ENCODE results near the gene CTR9. TPM values are rescaled to one million over a fixed set of nuclear protein-coding genes. Genes with fewer than 3 reads are reported as not detected.

The CTR9 gene
- 10 to 100 TPM; 25.1 to 25.4 TPM for total RNA-seq
- long read RNA-seq, donor 1, full-length matches to known transcripts: 4 of 15 reads
- long read RNA-seq, donor 1, partial matches to known transcripts: 8 of 15 reads
- long read RNA-seq, donor 1, other reads (novel, unspliced or antisense): 3 of 15 reads
- long read RNA-seq, donor 2, partial matches to known transcripts: 28 of 32 reads
- long read RNA-seq, donor 2, other reads (novel, unspliced or antisense): 4 of 32 reads

GRCh38 chr11:10750838-10751580 lies at the start of gene CTR9:
Gene CTR9 (plus strand): TSS chr11:10751246. CDS start chr11:10751413, 167 bp downstream.
- intact Hi-C loops (cut with DNase I): no loop called here

GRCh38 chr11:10701982-10702381 lies 49.1 kb upstream of the CTR9 start:
- intact Hi-C loops (cut with DNase I): no loop called here
- no peak for DNase-seq (ENCODE audit: low spot score)

More at GRCh38 chr11:10750838-10751580, at the start of gene CTR9:
- DNase-seq (ENCODE audit: low spot score): peak; percentile 98

GRCh38 chr11:10708131-10708530 lies 42.9 kb upstream of the CTR9 start:
- no peak for DNase-seq (ENCODE audit: low spot score)
- intact Hi-C loops (cut with DNase I): no loop called here

DNA sequence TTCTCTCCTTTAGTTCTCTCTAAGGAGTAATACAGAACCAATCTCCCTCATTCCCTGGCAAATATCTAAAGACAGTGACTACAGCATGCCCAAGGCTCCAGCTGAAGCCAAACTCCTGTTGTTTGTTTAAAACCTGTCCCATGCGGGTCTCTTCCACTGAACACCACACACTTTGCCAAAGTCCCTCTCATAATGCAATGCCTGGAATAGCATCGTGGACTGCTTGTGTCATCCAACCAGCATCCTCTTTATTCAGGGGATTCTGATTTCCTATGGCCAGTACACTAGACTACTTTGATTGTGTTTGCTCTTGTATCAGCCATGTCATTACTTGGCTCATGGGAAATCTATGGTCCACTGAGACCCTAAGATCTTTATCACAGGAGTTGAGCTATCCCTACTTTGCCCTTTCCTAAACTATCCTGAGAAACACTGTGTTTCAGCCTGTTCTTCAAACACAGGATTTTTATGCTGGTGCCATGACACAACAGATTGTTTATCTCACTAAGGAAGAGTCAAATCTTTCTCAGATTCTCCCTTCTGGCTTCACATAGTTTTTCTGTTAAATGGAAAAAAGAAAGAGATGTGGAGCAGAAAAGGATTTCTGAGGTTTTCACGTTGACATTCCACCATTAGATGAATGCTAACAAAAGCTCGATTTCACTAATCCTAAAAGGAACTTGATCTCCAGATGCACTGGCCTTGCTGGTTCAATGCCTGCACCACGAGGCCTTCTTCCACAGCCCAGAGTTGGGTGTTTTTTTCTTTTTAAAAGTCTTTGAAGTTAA lies 41.6 kb upstream of the CTR9 start:
- no peak for DNase-seq (ENCODE audit: low spot score)
- intact Hi-C loops (cut with DNase I): no loop called here

GRCh38 chr11:10715571-10715970 lies 35.5 kb upstream of the CTR9 start:
- DNase-seq (ENCODE audit: low spot score): no peak
- intact Hi-C loops (cut with DNase I): no loop called here

DNA sequence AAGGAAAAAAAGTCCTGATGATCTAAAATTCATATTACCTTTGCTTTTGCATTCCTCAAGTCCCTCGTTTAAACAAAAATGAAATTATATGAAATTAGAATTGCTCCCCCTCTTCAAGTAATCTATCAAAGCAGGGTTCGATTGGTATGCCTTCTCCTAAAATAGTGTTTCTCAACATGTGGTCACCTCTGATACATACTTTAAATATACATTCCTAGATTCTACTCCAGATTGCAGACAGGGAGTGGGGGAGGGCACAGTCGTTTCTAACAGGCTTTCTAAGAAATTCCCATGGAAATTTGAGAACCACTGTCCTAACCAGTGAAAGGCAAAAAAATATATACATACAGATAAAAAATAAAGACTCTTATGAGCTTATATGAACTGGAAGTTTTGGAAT lies 34.9 kb upstream of the CTR9 start:
- intact Hi-C loops (cut with DNase I): no loop called here
- no peak for DNase-seq (ENCODE audit: low spot score)

DNA sequence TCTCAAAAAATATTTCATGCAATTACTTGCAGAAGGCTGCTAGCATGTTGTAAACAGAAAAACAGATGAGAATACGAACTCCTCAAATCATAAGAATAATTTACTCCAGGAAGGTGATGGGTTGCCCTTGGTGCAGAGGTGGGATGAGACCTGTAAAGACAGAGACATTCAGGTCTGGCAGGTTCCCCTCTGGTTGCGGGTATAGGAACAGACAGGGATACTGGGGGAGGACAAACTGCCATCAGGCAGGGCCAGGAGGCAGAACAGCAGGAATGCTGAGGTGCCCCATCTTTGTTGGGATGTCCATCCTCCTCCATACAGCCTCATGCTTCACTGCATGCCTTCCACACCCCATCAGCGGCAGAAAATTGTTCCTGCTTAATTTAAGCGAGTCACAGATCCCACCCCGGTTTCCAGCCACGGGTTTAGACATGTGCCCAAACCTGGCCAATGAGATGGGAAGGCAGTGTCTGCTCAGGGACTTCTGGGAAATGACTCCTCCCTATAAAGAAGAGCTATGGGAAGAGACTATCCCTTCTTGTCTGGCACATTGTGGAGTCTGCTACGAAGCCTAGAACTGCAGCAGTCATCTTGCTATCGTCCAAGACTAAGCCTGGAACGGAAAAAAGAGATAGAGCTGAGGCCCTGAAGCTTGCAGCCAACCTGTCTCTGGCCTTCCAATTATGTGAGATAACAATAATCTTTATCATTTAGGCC lies 34.3 kb upstream of the CTR9 start:
- intact Hi-C loops (cut with DNase I): loop anchor here in 1 of 2 donors (1.0 kb wide), 1 partner anchor 219 kb away; no protein-coding TSS in a partner anchor
- DNase-seq (ENCODE audit: low spot score): no peak

GRCh38 chr11:10719616-10720015 lies 31.4 kb upstream of the CTR9 start:
- intact Hi-C loops (cut with DNase I): no loop called here

GRCh38 chr11:10720881-10721376 lies 30.1 kb upstream of the CTR9 start:
- intact Hi-C loops (cut with DNase I): no loop called here
- no peak for DNase-seq (ENCODE audit: low spot score)

More at GRCh38 chr11:10719616-10720015, 31.4 kb upstream of the CTR9 start:
- DNase-seq (ENCODE audit: low spot score): no peak

DNA sequence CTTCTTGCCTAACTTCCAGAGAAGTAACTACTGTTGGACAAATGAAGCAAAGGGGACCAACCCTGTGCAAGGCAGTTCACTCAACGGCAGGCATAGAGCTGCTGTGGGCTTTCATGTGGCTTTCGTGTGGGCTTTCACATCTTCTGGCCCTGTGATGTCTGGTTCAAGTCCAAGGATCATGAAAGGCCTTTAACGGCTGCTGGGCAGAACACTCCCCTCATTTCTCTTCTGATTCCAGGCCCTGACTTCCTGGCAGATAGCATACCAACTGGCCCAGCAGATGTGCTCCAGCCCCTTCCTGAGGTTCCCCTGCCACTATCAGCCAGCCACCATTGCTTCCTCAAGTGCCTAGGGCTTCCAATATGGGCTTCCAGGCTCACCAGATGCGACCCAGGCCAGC lies 28.7 kb upstream of the CTR9 start:
- DNase-seq (ENCODE audit: low spot score): no peak
- intact Hi-C loops (cut with DNase I): no loop called here

DNA sequence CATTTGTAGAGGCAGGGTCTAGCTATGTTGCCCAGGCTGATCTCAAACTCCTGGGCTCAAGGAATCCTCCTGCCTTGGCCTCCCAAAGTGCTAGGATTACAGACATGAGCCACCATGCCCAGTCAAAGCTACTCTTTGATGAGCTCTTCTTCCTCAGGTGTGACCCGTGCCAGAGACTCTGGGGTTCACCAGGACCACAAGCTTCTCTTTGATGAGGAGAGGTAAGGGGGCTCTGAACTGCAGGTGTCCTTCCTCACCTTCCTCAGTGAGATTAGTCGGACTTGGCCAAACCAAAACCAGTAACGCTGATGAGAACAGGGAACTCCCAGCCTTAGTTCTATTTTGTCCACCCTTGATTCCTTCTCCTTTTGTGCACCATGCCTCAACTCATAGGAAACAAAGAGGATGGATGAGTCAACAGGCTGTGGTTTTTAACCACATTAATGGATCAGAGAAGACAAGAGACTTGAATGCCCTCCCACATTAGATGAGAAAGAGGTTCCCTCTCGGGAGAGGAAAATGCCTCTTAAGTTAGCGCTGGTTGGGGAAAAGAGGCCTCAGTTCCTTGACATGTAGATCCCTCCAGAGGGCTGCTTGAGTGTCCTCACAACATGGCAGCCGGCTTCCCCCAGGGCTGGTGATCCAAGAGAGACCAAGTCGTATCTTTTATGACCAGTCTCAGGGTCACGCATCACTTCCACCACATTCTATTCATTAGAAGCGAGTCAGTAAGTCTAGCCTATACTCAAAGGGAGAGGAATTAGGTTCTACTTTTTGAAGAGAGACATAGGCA lies 25.7 kb upstream of the CTR9 start:
- intact Hi-C loops (cut with DNase I): no loop called here
- no peak for DNase-seq (ENCODE audit: low spot score)

GRCh38 chr11:10725907-10726253 lies 25.2 kb upstream of the CTR9 start:
- intact Hi-C loops (cut with DNase I): loop anchor here in 1 of 2 donors (2.0 kb wide), 1 partner anchor 27 kb away; no protein-coding TSS in a partner anchor
- no peak for DNase-seq (ENCODE audit: low spot score)

DNA sequence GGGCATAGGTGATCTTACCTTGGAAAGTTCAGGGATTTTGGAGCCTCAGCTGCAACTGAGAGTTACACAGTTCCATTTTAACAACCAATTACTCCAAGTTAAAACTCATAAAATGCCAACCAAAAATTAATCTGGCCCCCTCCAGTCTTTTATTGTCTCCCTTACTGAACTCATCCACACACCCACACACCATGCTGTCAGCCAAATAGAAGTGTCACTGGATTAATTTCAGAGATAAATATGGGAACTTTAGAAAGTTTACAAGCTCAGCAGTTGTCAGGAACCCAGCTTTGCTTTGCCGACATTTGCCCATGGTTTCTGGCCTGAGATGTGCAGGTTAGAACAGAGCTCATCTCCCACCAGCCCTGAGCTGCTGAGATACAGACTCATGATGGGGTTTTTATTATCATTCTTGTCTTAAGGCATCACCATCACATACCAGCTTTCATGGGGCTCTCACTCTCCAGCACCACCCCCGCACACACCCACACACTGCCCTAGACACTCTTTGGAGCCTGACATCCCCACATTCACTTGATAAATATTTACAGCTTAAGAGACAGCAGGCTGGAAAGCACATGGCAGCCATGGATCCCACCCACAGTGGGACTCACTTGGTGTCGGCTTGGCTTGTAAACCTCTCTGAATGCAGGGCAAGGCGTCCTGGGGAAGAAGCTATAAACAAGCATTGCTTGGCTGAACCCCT lies 23.7 kb upstream of the CTR9 start:
- no peak for DNase-seq (ENCODE audit: low spot score)
- intact Hi-C loops (cut with DNase I): loop anchor here in 1 of 2 donors (2.0 kb wide), 1 partner anchor 28 kb away; no protein-coding TSS in a partner anchor

DNA sequence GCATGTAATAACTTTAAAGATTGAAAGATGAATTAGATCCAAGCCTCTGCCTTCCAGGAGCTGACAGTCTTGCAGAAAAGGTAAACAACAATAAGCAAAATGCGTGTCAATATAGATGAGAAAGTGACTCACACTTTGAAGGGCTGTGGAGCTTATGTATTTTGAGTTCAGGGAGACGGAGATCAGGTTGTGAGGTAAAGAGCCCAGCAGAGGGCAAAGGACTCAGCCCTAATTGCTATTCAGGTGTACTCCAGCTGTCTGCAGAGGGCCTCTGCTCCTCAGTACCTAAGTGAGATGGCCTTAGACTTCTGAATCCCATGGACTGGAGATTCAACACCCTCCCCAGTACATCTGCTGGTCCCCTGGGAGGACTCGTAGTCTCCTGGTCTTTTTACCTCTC lies 22.9 kb upstream of the CTR9 start:
- no peak for DNase-seq (ENCODE audit: low spot score)
- intact Hi-C loops (cut with DNase I): no loop called here

GRCh38 chr11:10728789-10729472 lies 22.1 kb upstream of the CTR9 start:
- intact Hi-C loops (cut with DNase I): no loop called here
- no peak for DNase-seq (ENCODE audit: low spot score)

DNA sequence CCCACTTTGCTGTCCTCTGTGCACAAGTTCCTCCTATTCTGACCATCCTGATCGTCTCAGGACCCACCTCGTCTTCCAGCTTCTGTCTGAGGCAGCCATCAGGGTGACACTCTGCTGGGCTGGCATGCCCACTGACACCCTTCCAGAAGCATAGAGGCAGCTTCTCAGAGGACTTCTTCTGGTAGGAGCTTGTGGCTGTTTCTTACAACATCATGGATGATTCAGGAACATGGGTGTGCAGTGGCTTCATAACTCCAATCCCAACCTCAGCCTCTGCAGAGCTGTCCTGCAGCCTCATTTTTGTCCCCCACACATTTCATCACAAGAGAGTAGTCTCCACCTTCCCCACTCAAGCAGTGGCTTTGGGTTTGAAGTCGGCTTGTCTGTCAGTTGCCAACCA lies 20.9 kb upstream of the CTR9 start:
- DNase-seq (ENCODE audit: low spot score): no peak
- intact Hi-C loops (cut with DNase I): loop anchor here in 1 of 2 donors (5.0 to 10.0 kb wide), 2 partner anchors 85 to 333 kb away; no protein-coding TSS in a partner anchor

DNA sequence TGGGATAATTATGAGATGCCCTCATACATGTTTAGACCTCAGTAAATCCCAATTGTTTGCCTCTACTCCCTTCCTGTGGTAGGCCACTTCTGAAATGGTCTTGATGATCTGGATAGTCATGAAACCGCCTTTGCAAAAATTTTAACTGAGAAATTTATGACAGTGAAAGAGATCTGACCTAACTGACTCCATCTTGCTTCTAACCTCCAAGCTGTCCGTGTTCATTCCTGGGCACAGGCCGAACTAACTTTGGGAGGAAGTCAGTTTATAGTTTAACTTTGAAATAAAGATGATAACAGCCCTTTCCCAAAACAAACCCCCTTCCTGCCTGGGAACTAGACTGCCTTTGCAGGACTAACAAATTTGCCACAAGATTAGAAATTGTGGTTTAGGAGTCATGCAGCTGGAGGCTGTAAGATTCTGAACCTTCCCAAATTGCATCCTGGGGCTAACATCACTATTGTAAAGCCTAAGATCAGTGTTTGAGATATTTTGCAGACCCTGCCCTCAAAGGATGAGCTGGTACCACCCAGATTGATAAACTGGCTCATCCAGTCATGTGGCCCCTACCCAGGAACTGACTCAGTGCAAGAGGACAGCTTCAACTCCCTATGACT lies 19.9 kb upstream of the CTR9 start:
- intact Hi-C loops (cut with DNase I): loop anchor here in 1 of 2 donors (5.0 to 10.0 kb wide), 2 partner anchors 86 to 334 kb away; no protein-coding TSS in a partner anchor

More for the DNA sequence above, 19.9 kb upstream of the CTR9 start:
- no peak for DNase-seq (ENCODE audit: low spot score)

All from posterior vena cava (tissue), 2 donors.